H9 (cell line): ENCODE data around the gene SLC15A3. TPM values are rescaled to one million over a fixed set of nuclear protein-coding genes. Genes with fewer than 3 reads are reported as not detected.

Experiments used
- DNase-seq: peaks from one replicate; pipeline ENCODE4 v3.0.0-alpha.2; 2017
- H2AFZ ChIP-seq: one replicate; pipeline ENCODE4 v1.6.1; 2013; ENCODE audit warnings: mild to moderate bottlenecking, low read length, control low read depth, moderate library complexity
- H2AK5ac ChIP-seq: 2 replicates; pipeline ENCODE4 v1.6.1; 2013; ENCODE audit warnings: low read length, control low read depth, mixed read lengths; ENCODE audit not compliant: insufficient read length
- H2BK120ac ChIP-seq: one replicate; pipeline ENCODE4 v1.6.1; 2013; ENCODE audit warnings: low read depth, mild to moderate bottlenecking, low read length, control low read depth, inconsistent platforms; ENCODE audit not compliant: poor library complexity, severe bottlenecking
- H2BK12ac ChIP-seq: 2 replicates; pipeline ENCODE4 v1.6.1; 2013; ENCODE audit warnings: low read length, control low read depth, mixed read lengths, low read depth; ENCODE audit not compliant: insufficient read length
- H2BK15ac ChIP-seq: 2 replicates; pipeline ENCODE4 v1.6.1; 2013; ENCODE audit warnings: low read depth, low read length, control low read depth
- H2BK20ac ChIP-seq: one replicate; pipeline ENCODE4 v1.6.1; 2013; ENCODE audit warnings: low read depth, mild to moderate bottlenecking, low read length, control low read depth, inconsistent platforms; ENCODE audit not compliant: poor library complexity, severe bottlenecking
- H2BK5ac ChIP-seq: 2 replicates; pipeline ENCODE4 v1.6.1; 2013; ENCODE audit warnings: low read length, control low read depth, mixed read lengths; ENCODE audit not compliant: insufficient read length
- H3K14ac ChIP-seq: 2 replicates; pipeline ENCODE4 v1.6.1; 2013; ENCODE audit warnings: low read length, control low read depth; ENCODE audit not compliant: insufficient read depth
- H3K18ac ChIP-seq: 2 replicates; pipeline ENCODE4 v1.6.1; 2013; ENCODE audit warnings: low read depth, mild to moderate bottlenecking, mixed read lengths, low read length, control low read depth; ENCODE audit not compliant: insufficient read length
- H3K23ac ChIP-seq: 2 replicates; pipeline ENCODE4 v1.6.1; 2013; ENCODE audit warnings: low read length, control low read depth, mixed read lengths, low read depth; ENCODE audit not compliant: insufficient read length
- H3K23me2 ChIP-seq: 2 replicates; pipeline ENCODE4 v1.6.1; 2013; ENCODE audit warnings: low read depth, mild to moderate bottlenecking, mixed read lengths, low read length, control low read depth; ENCODE audit not compliant: insufficient read length, poor library complexity, severe bottlenecking
- H3K27ac ChIP-seq: 2 replicates; pipeline ENCODE4 v1.5.1; 2013; ENCODE audit warnings: low read length, control low read depth, mixed read lengths, low read depth; ENCODE audit not compliant: insufficient read length
- H3K27me3 ChIP-seq: 2 replicates; pipeline ENCODE4 v1.6.1; 2013; ENCODE audit warnings: low read length, control low read depth, inconsistent platforms; ENCODE audit not compliant: insufficient read depth
- H3K4ac ChIP-seq: 2 replicates; pipeline ENCODE4 v1.6.1; 2013; ENCODE audit warnings: low read depth, mild to moderate bottlenecking, control low read depth, inconsistent platforms, low read length, moderate library complexity
- H3K4me1 ChIP-seq: 2 replicates; pipeline ENCODE4 v1.6.1; 2013; ENCODE audit warnings: low read length, control low read depth, inconsistent platforms; ENCODE audit not compliant: insufficient read depth
- H3K4me2 ChIP-seq: 2 replicates; pipeline ENCODE4 v1.6.1; 2013; ENCODE audit warnings: low read length, control low read depth, mixed read lengths; ENCODE audit not compliant: insufficient read length, insufficient read depth
- H3K56ac ChIP-seq: 2 replicates; pipeline ENCODE4 v1.6.1; 2013; ENCODE audit warnings: low read depth, mild to moderate bottlenecking, mixed read lengths, low read length, control low read depth; ENCODE audit not compliant: insufficient read length
- H3K79me1 ChIP-seq: 2 replicates; pipeline ENCODE4 v1.6.1; 2013; ENCODE audit warnings: low read depth, mild to moderate bottlenecking, moderate library complexity, low read length, control low read depth, inconsistent platforms; ENCODE audit not compliant: insufficient read depth, poor library complexity, severe bottlenecking
- H3K79me2 ChIP-seq: 2 replicates; pipeline ENCODE4 v1.6.1; 2013; ENCODE audit warnings: low read length, control low read depth, inconsistent platforms; ENCODE audit not compliant: insufficient read depth
- H3K9ac ChIP-seq: 2 replicates; pipeline ENCODE4 v1.6.1; 2013; ENCODE audit warnings: low read length, control low read depth, mixed read lengths; ENCODE audit not compliant: insufficient read length; ENCODE audit errors: extremely low read depth
- H3K9me3 ChIP-seq: one replicate; pipeline ENCODE4 v1.6.1; 2013; ENCODE audit warnings: low read depth, low read length, inconsistent platforms; ENCODE audit not compliant: control insufficient read depth
- H3T11ph ChIP-seq: one replicate; pipeline ENCODE4 v1.6.1; 2013; ENCODE audit warnings: mild to moderate bottlenecking, low read length, control low read depth, inconsistent platforms
- H4K20me1 ChIP-seq: one replicate; pipeline ENCODE4 v1.6.1; 2013; ENCODE audit not compliant: control insufficient read depth, insufficient read length, insufficient read depth
- H4K5ac ChIP-seq: 2 replicates; pipeline ENCODE4 v1.6.1; 2013; ENCODE audit warnings: low read depth, mild to moderate bottlenecking, mixed read lengths, low read length, control low read depth; ENCODE audit not compliant: insufficient read length
- H4K8ac ChIP-seq: replicated peaks from 2 replicates; pipeline ENCODE4 v1.6.1; 2013; ENCODE audit warnings: low read length, control low read depth, mixed read lengths, low read depth; ENCODE audit not compliant: insufficient read length
- H4K91ac ChIP-seq: 2 replicates; pipeline ENCODE4 v1.6.1; 2013; ENCODE audit warnings: low read depth, mild to moderate bottlenecking, moderate library complexity, mixed read lengths, low read length, control low read depth; ENCODE audit not compliant: insufficient read length
- H3K27ac Mint-ChIP-seq, 3 experiments: 2 replicates in 2 of 3; 3 replicates in 1 of 3; pipeline ENCODE4 v1.8.0; 2020 to 2021; ENCODE audit warnings: mixed read lengths in 3 of 3, mild to moderate bottlenecking in 1 of 3, moderate library complexity in 1 of 3
- H3K27me3 Mint-ChIP-seq: 2 replicates; pipeline ENCODE4 v1.8.0; 2021; ENCODE audit warnings: low read depth, mild to moderate bottlenecking, moderate library complexity, mixed read lengths
- H3K36me3 Mint-ChIP-seq, 3 experiments: 2 replicates in 2 of 3; 3 replicates in 1 of 3; pipeline ENCODE4 v1.8.0; 2020 to 2021; ENCODE audit warnings: low read depth in 3 of 3, mixed read lengths in 3 of 3; ENCODE audit not compliant: insufficient read depth in 1 of 3
- H3K4me1 Mint-ChIP-seq, 2 experiments: 2 replicates each; pipeline ENCODE4 v1.8.0; 2020; ENCODE audit warnings: mixed read lengths in 2 of 2
- H3K4me3 Mint-ChIP-seq, 2 experiments: 2 replicates in 1 of 2; 3 replicates in 1 of 2; pipeline ENCODE4 v1.8.0; 2020 to 2021; ENCODE audit warnings: mild to moderate bottlenecking in 2 of 2, mixed read lengths in 2 of 2, moderate library complexity in 1 of 2
- H3K9me3 Mint-ChIP-seq, 2 experiments: 2 replicates in 1 of 2; 3 replicates in 1 of 2; pipeline ENCODE4 v1.8.0; 2020; ENCODE audit warnings: mild to moderate bottlenecking in 2 of 2, mixed read lengths in 2 of 2, moderate library complexity in 1 of 2
- CTCF ChIP-seq: fragments of 200-600 bp; sonication (generic); conservative IDR thresholded peaks from 3 replicates; pipeline ENCODE4 v1.8.0; 2021; ENCODE audit warnings: antibody characterized with exemption, mild to moderate bottlenecking
- WGBS: extraction: QIAGEN DNeasy Blood & Tissue Kit; methylation state at CpG from one replicate; pipeline ENCODE4 v1.1.7; 2013; ENCODE audit warnings: missing lambda C conversion rate, low lambda C conversion rate, mixed read lengths; ENCODE audit not compliant: insufficient read length; ENCODE audit errors: extremely low coverage; 5-methylcytosine and 5-hydroxymethylcytosine counted together
- total RNA-seq: library from RNA; stranded (reverse); gene quantifications from 2 replicates; pipeline ENCODE4 v1.2.1, GENCODE V29; 2021

SLC15A3 gene
- total RNA-seq, 1 experiment from 2014 or later: 7.0 TPM

DNA sequence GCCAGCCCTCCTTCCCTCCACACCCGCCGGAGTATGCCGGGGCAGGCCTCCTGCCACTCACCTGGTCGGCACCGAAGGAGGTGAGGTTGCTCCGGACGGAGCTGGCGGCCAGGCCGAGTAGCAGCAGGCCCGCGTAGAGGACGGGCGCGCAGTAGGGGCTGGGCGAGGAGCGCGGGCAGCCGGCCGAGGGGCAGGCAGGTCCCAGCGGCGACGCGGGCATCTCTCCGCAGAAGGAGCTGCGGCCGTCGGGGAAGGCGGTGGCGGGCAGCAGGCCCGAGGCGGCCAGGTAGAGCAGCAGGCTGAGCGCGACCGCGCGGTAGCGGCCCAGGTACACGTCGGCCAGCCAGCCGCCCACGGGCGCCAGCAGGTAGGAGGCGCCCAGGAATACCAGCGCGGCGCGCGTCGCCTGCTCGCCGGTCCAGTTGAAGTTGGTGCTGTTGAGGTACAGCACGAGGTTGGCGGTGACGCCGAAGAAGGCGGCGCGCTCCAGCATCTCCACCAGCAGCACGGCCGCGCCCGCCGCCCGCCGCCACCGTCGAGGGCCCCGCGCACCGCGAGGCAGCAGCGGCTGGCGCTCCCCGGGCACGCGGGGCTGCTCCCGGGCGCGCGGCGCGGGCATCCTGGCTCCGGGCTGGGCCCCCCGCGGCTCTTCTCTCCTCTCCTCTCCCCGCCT is 907 bp downstream of the SLC15A3 start:
- Histone ChIP-seq H3K79me1 (no peaks in the 10 kb centered on the region), H2BK120ac (no peak overlapping the region), H4K8ac (no peak overlapping the region), H3K23ac (no peak overlapping the region), H3K18ac (peak overlapping the region; percentile 4), H3K4ac (no peak overlapping the region), H3K4me1 (no peaks in the 10 kb centered on the region), H3K23me2 (peaks cover 15% of the 10 kb centered on the region), H2AK5ac (no peak overlapping the region), H3K79me2 (no peaks in the 10 kb centered on the region), H3K9me3 (no peaks in the 10 kb centered on the region), H4K5ac (no peak overlapping the region), H3K4me2 (peak overlapping the region; percentile 61), H4K91ac (no peak overlapping the region), H2BK12ac (no peak overlapping the region), H2BK20ac (no peak overlapping the region), H3T11ph (no peak overlapping the region), H2BK5ac (no peak overlapping the region), H3K14ac (peak overlapping the region; percentile 77), H2AFZ (no peak overlapping the region), H2BK15ac (no peak overlapping the region), H3K27ac (no peak overlapping the region), H4K20me1 (no peaks in the 10 kb centered on the region), H3K9ac (no peak overlapping the region), H3K27me3 (no peaks in the 10 kb centered on the region; the same call in 1 of the 2 replicates), H3K56ac (no peak overlapping the region)
- Mint-ChIP-seq H3K27ac (no peak overlapping the region; a peak in 1 of 7 replicates), H3K4me1 (peaks cover 36 to 44% of the 10 kb centered on the region in 2 experiments), H3K9me3 (no peaks in the 10 kb centered on the region), H3K36me3 (peaks cover 0 to 4% (median 0%) of the 10 kb centered on the region in 3 experiments; a peak in 4 of 7 replicates), H3K27me3 (peaks cover 50% of the 10 kb centered on the region), H3K4me3 (peak overlapping the region; percentile 51 to 81)
- TF ChIP-seq CTCF: no peak
- peak; percentile 59 for DNase-seq
- no CpG with 5 or more reads among the region's 86 CpGs for WGBS
